Thoracic aorta (tissue), 2 donors: ENCODE data around the gene BFSP1. TPM values are rescaled to one million over a fixed set of nuclear protein-coding genes. Genes with fewer than 3 reads are reported as not detected.
A peak's percentile ranks its signal among the peaks of the same experiment; 100 is the strongest.

Experiments
- ATAC-seq: fragments of 150-250 bp; one replicate; pipeline ENCODE4 v1.8.0; 2017; ENCODE audit warnings: low read depth; ENCODE audit not compliant: insufficient number of reproducible peaks, low FRiP score
- DNase-seq: peaks from one replicate; pipeline ENCODE4 v3.0.0-alpha.2; 2020; ENCODE audit warnings: low spot score
- H3K27ac ChIP-seq, 2 donors: fragments of 200-600 bp; sonication (generic); 1 replicate in 1 of 2; 2 replicates in 1 of 2; pipeline ENCODE4 v1.5.1; 2016; ENCODE audit warnings: mild to moderate bottlenecking in 2 of 2, moderate library complexity in 2 of 2
- H3K27me3 ChIP-seq: fragments of 200-600 bp; sonication (generic); replicated peaks from 2 replicates; pipeline ENCODE4 v1.6.0; 2016; ENCODE audit warnings: mild to moderate bottlenecking; ENCODE audit not compliant: insufficient read depth
- H3K36me3 ChIP-seq: fragments of 200-600 bp; sonication (generic); one replicate; pipeline ENCODE4 v1.5.1; 2016
- H3K4me1 ChIP-seq, 2 donors: fragments of 200-600 bp; sonication (generic); 1 replicate in 1 of 2; 2 replicates in 1 of 2; pipeline versions ENCODE4 v1.5.1 to v1.6.0; 2016; ENCODE audit warnings: low read depth in 2 of 2, mild to moderate bottlenecking in 1 of 2; ENCODE audit not compliant: control insufficient read depth in 1 of 2
- H3K4me3 ChIP-seq: fragments of 200-600 bp; sonication (generic); 2 replicates; pipeline ENCODE4 v1.5.1; 2016; ENCODE audit warnings: mild to moderate bottlenecking
- H3K9me3 ChIP-seq: fragments of 200-600 bp; sonication (generic); 2 replicates; pipeline ENCODE4 v1.5.1; 2016
- total RNA-seq, 2 donors: library from RNA; depleted of rRNA; stranded (reverse); fragments of >200 nt; gene quantifications; one replicate each; pipeline versions ENCODE4 v1.1.0 to v1.2.3, GENCODE V29; 2016
- TF ChIP-seq, protein P1 (sequence below): fragments of 200-600 bp; sonication (generic); IDR thresholded peaks from one replicate; pipeline ENCODE4 v1.5.1; 2019; ENCODE audit warnings: antibody characterized with exemption

The BFSP1 gene
- total RNA-seq, 2 donors from 2014 or later, result 2.4 to 3.0 TPM

DNA sequence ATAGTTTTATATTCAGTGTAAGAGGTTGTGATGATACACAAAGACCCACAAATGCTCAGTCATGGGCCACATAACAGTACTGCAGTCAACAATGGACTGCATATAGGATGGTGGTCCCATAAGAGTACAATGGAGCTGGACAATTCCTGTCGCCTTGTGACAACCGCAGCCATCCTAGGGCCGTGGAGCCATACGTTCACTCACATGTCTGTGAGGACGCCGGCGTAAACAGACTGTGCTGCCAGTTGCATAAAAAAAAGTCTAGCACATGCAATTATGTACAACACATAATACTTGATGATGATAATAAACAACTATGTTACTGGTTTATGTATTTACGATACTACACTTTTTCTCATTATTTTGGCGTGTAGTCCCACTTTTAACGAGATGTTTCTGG lies 30.9 kb downstream of the BFSP1 start:
- ATAC-seq, result no peak
- no peaks in the 10 kb centered on the region for H3K36me3 ChIP-seq
- no peaks in the 10 kb centered on the region for H3K27me3 ChIP-seq
- H3K4me1 ChIP-seq, result peaks cover 5 to 9% of the 10 kb centered on the region in 2 donors
- no peaks in the 10 kb centered on the region for H3K9me3 ChIP-seq
- no peak overlapping the region for H3K27ac ChIP-seq
- H3K4me3 ChIP-seq, result no peak overlapping the region
- no peak for DNase-seq
- TF ChIP-seq, protein P1, sequence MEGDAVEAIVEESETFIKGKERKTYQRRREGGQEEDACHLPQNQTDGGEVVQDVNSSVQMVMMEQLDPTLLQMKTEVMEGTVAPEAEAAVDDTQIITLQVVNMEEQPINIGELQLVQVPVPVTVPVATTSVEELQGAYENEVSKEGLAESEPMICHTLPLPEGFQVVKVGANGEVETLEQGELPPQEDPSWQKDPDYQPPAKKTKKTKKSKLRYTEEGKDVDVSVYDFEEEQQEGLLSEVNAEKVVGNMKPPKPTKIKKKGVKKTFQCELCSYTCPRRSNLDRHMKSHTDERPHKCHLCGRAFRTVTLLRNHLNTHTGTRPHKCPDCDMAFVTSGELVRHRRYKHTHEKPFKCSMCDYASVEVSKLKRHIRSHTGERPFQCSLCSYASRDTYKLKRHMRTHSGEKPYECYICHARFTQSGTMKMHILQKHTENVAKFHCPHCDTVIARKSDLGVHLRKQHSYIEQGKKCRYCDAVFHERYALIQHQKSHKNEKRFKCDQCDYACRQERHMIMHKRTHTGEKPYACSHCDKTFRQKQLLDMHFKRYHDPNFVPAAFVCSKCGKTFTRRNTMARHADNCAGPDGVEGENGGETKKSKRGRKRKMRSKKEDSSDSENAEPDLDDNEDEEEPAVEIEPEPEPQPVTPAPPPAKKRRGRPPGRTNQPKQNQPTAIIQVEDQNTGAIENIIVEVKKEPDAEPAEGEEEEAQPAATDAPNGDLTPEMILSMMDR, result no peak

DNA sequence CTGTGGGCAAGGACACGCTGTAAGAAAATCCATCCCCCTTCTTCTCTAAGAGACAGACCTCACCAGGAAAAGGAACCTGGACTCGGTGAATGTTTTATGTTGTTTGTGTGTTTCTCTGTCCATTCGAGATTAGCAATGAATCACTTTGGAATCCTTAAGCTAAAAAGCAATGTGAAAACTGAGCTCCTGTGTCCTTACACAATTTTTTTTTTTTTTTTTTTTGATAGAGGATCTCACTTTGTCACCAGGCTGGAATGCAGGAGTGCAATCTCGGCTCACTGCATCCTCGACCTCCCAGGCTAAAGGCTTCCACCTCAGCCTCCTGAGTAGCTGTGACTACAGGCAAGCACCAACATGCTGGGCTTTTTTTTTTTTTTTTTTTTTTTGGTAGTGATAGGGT lies 32.1 kb downstream of the BFSP1 start:
- H3K4me3 ChIP-seq, result no peak overlapping the region
- no peak for ATAC-seq
- TF ChIP-seq, protein P1, result no peak
- no peak overlapping the region for H3K27ac ChIP-seq
- no peaks in the 10 kb centered on the region for H3K36me3 ChIP-seq
- H3K4me1 ChIP-seq, result peaks cover 0 to 5% of the 10 kb centered on the region in 2 donors
- H3K27me3 ChIP-seq, result no peaks in the 10 kb centered on the region
- no peaks in the 10 kb centered on the region for H3K9me3 ChIP-seq
- no peak for DNase-seq

GRCh38 chr20:17498641-17499040 lies 32.5 kb downstream of the BFSP1 start:
- Histone ChIP-seq H3K27ac (no peak overlapping the region), H3K9me3 (no peaks in the 10 kb centered on the region), H3K4me1 (peaks cover 0 to 5% of the 10 kb centered on the region in 2 donors), H3K36me3 (no peaks in the 10 kb centered on the region), H3K4me3 (no peak overlapping the region), H3K27me3 (no peaks in the 10 kb centered on the region)
- no peak for ATAC-seq
- no peak for DNase-seq
- TF ChIP-seq, protein P1, result no peak

GRCh38 chr20:17497821-17498580 lies 33.2 kb downstream of the BFSP1 start:
- H3K4me1 ChIP-seq, result peaks cover 0 to 5% of the 10 kb centered on the region in 2 donors
- no peak overlapping the region for H3K27ac ChIP-seq
- no peaks in the 10 kb centered on the region for H3K36me3 ChIP-seq
- peak overlapping the region; percentile 3 for H3K4me3 ChIP-seq
- DNase-seq, result no peak
- no peaks in the 10 kb centered on the region for H3K9me3 ChIP-seq
- H3K27me3 ChIP-seq, result no peaks in the 10 kb centered on the region
- ATAC-seq, result no peak
- TF ChIP-seq, protein P1, result no peak

GRCh38 chr20:17495826-17496225 lies 35.4 kb downstream of the BFSP1 start:
- DNase-seq (no peak), ATAC-seq (no peak)
- peaks cover 0 to 5% of the 10 kb centered on the region in 2 donors for H3K4me1 ChIP-seq
- H3K36me3 ChIP-seq, result no peaks in the 10 kb centered on the region
- no peak overlapping the region for H3K4me3 ChIP-seq
- no peaks in the 10 kb centered on the region for H3K9me3 ChIP-seq
- H3K27ac ChIP-seq, result no peak overlapping the region
- no peaks in the 10 kb centered on the region for H3K27me3 ChIP-seq
- TF ChIP-seq, protein P1, result no peak
